ENCODE results near the gene ACTA1.
"Not testable (repeated sequence)": the region's sequence is repeated elsewhere in the genome, so short reads cannot be mapped to it uniquely, and the experiment has no call there.

The ACTA1 gene

DNA sequence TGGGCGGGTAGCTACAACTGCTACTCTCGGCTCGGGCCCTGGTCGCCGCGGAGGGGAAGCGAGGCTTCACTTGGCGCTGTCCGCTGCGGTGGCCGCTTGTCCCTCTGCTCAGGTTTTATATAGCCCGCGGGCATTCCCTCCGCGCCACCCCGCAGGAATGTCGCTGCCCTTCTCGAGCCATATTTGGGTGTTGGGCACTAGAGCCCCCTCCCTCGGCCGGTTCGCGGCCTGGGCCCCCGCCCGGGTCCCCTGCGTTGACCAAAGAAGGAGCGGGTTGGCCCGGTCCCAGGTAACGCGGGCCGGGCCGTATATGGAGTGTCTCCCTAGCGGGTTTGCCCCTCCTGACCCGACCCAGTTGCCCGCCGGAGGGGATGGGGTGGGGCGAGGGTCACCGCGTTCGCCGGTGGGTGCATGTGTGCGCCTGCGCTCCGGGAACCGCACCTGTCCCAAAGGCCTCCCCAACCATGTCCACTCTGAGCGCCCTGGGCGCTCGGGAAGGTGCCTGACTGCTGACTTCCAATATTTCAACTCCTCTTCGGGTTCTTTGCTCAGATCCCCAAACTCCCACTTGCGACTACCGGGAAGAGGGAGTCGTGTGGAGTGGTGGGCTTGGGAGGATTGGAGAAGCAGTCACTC is at the start of gene ACTA1:
Gene ACTA1, minus strand, starts transcription at position 90 of the 636 bp plus-strand sequence. CDS start 979 bp downstream, outside the sequence.
- no peak for DNase-seq

- no peak for DNase-seq
These were observed 48.6 kb upstream of the ACTA1 start for GRCh38 chr1:229482511-229482910.

DNA sequence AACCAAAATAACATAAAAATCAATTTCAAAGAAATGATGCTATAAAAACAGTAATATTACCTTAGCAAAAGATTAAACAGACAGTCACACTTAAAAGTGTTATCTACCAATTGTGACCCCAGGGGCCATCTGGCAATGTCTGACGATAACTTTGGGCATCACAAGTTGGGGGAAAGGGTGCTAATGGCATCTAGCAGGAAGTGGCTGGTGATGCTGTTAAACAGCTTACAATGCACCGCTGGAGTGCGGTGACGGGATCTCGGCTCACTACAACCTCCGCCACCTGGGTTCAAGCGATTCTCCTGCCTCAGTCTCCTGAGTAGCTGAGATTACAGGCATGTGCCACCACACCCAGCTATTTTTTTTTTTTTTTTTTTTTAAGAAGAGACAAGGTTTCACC is 46.6 kb upstream of the ACTA1 start:
- DNase-seq: no peak

- DNase-seq: no peak
These were observed 45.9 kb upstream of the ACTA1 start for GRCh38 chr1:229479660-229480399.

GRCh38 chr1:229478852-229479251 is 45.0 kb upstream of the ACTA1 start:
- no peak for DNase-seq

DNA sequence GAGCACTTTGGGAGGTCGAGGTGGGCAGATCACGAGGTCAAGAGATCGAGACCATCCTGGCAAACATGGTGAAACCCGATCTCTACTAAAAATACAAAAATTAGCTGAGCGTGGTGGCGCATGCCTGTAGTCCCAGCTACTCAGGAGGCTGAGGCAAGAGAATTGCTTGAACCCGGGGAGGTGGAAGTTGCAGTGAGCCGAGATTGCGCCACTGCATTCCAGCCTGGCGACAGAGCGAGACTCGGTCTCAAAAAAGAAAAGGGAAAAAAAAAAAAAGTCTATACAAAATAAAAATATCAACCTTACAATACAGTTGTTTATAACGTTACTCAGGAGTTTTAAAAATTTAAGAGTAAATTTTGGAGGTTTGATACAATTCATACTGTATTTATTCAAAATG is 42.0 kb upstream of the ACTA1 start:
- DNase-seq: not testable (repeated sequence)

GRCh38 chr1:229474509-229474908 is 40.6 kb upstream of the ACTA1 start:
- DNase-seq: no peak

GRCh38 chr1:229471175-229471574 is 37.3 kb upstream of the ACTA1 start:
- DNase-seq: no peak

DNA sequence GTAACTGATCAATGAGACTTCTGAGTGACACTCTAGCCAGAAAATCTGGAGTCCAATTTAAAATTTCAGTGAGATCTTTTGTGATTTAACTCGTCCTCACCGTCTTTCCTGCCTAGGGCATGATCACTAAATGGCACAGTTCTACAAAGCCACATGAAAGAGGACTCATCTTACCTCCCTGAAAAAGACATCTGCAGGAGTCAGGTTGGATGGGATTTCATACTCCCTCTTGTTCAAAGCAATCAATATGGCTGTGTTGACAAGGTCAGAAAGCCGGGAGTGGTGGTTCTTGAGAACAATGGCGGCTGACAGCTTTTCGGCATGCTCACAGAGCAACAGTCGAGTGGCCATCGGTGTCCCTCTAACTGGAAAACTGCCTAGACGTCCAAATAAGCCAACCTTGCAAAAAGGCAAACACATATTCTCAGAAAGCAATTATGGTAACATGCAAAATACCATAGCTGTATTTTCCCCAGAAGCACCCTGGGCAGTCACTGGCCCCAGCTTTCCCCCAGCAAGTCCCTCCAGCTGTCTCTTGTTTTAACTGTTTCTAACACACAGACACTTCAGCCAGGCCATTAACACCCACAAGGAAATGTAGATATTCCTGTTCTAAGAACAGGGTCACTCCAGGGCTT is 36.6 kb upstream of the ACTA1 start:
- DNase-seq: no peak

- no peak for DNase-seq
These were observed 33.0 kb upstream of the ACTA1 start for GRCh38 chr1:229466887-229467286.

DNA sequence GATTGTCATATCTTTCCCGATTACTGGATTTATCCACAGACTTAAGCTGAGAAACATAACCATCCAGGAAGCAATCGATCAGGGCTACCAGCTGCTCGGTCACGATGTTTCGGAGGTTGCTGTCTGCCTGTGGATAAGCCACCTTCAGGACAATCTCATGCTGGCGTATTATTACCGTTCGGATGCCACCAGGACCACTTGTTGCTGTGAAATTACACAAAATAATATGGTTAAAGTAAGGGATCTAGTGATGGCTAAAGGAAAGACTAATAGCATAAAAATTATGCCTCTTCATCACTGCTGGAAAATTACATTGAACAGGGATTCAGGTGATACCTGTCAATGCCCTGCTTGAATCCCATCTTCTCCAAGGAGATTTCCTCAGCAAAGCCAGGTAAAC is 30.8 kb upstream of the ACTA1 start:
- no peak for DNase-seq

GRCh38 chr1:229461032-229461668 is 27.3 kb upstream of the ACTA1 start:
- no peak for DNase-seq

DNA sequence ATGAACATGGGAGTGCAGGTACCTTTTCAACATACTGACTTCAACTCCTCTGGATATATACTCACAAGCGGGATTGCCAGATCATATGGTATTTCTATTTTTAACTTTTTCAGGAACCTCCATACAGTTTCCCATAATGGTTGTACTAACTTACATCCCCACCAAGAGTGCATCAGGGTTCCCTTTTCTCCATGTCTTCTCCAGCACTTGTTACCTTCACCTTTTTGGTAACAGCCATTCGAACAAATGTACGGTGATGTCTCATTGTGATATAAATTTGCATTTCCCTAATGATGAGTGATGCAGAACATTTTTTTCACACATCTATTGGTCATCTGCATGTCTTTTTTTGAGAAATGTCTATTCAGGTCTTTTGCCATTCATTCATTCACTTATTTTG is 25.9 kb upstream of the ACTA1 start:
- no peak for DNase-seq

GRCh38 chr1:229457436-229457835 is 23.5 kb upstream of the ACTA1 start:
- DNase-seq: no peak

- DNase-seq: no peak
These were observed 22.1 kb upstream of the ACTA1 start for GRCh38 chr1:229456016-229456415.

- no peak for DNase-seq
These were observed 20.2 kb upstream of the ACTA1 start for GRCh38 chr1:229454056-229454455.

DNA sequence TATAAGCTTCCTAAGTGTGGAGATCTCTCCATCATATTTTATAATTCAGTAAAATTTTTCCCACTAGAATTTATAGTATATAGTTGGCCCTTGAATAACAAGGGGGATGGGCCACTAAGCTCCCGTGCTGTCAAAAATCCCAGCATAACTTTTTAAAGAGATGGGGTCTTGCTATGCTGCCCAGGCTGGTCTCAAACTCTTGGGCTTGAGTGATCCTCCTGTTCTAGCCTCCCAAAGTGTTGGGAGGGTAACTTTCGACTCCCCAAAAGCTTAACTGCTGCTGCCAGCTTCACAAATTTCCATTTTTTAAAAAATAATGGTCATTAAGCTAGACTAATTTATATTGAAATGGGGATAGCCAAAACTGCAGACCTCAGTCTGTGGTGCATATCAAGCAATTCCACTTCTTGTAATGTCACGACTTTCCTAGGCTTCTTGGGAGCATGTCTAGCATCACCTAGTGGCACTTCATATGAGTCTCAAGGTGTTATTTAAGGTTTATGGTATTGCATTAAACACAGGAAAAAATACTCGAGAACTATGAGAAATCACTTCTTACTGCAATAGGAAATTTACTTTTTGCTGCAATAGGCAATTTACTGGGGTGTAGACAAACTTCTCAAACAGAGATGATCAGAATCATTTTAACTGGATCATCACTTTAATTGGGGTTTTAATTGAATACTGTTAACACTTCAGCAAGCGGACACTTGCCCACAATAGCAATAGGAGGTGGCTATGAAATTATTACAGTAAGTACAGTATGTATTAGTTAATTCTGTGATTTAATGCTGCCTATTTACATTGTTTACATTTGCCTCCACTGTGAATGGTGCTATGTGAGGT is 19.3 kb upstream of the ACTA1 start:
- no peak for DNase-seq

GRCh38 chr1:229448845-229449244 is 15.0 kb upstream of the ACTA1 start:
- no peak for DNase-seq

DNA sequence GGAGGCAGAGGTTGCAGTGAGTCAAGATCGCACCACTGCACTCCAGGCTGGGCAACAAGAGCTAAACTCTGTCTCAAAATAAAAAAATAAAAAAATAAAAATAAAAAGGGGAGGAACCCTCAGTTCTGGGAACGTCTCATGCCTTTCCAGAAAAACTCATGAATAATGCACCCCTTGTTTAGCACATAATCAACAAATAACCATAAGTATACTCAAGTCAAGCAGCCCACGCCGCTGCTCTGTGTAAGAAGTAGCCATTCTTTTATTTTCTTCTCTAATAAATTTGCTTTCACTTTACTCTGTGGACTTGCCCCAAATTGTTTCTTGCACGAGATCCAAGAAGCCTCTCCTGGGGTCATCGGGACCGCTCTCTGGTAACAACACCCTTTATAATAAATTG is 14.5 kb upstream of the ACTA1 start:
- DNase-seq: no peak

- DNase-seq: no peak
These were observed 13.9 kb upstream of the ACTA1 start for GRCh38 chr1:229447809-229448252.

GRCh38 chr1:229445828-229446227 is 11.9 kb upstream of the ACTA1 start:
- DNase-seq: no peak

GRCh38 chr1:229440851-229441537 is 7.1 kb upstream of the ACTA1 start:
- no peak for DNase-seq
